ENCODE results near the gene MAL. TPM values are rescaled to one million over a fixed set of nuclear protein-coding genes. Genes with fewer than 3 reads are reported as not detected.

MAL gene
- total and polyA plus RNA-seq, 2 of the 8 experiments (the other 6 are each of a cell fraction or from before 2014, with no cell fraction given): not detected

DNA sequence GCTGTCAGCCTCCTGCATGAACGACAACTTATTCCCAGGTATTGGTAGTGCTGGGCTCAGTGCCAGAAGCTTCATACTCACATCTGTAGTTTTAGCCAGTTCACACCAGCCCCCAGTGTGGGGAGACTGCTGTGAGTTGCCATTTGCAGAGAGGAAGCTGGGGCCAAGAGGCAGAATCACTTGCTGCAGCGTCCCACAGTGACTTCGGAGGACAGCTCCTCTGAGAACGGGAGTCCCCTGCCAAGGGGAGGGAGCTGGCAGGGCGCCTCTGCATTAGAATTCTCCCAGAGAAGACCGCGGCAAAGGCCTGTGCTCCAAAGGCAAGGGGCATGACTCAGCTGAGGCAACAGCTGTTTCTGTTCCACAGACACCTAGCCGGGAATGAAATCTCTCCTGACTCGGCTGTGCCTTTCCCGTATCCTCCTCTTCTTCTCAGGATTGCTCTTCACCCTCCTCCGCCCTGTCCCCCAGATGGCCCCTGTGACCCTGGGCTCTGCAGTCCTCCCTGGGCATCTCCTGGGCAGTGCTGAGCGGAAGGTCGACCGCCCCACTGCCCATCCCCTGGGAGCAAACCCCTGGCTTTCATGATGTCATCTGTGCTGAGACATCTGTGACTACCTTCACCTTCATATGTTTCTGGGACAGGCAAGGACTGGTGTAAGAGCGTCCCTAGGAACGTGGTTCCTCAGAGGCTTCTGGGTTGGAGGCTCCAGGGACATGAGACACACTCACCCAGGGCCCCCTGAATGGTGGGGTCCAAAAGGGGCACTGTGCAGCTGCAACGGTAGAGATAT, 18.0 kb downstream of the MAL start:
- ChIA-PET CTCF (ENCODE audit: partially characterized antibody) (no interaction called here), POLR2A (ENCODE audit: partially characterized antibody) (no interaction called here)
- no peak for DNase-seq (ENCODE audit: low read depth in 1 of 2, low spot score in 2 of 2)
- no peak overlapping the region for H3K4ac ChIP-seq (replicated peaks; ENCODE audit: insufficient read length, low read depth, low read length)
- H2BK15ac ChIP-seq (ENCODE audit: low read length): no peak overlapping the region
- no peak overlapping the region for H3K4me2 ChIP-seq (ENCODE audit: insufficient read depth in 1 of 2, low read depth in 2 of 2, low read length in 2 of 2)
- H3K79me1 ChIP-seq (ENCODE audit: low read depth, low read length): no peaks in the 10 kb centered on the region; the same call in 1 of the 2 replicates
- no peak overlapping the region for H2AK5ac ChIP-seq (ENCODE audit: low read depth, low read length)
- no peak overlapping the region for H2BK120ac ChIP-seq (replicated peaks; ENCODE audit: low read depth, low read length)
- no peak overlapping the region for H2BK12ac ChIP-seq (ENCODE audit: low read depth, low read length)
- H2BK20ac ChIP-seq (ENCODE audit: low read length): no peak overlapping the region
- no peaks in the 10 kb centered on the region for H3K79me2 ChIP-seq (ENCODE audit: control insufficient read depth in 1 of 2, insufficient read depth in 2 of 2, low read length in 2 of 2)
- H3K14ac ChIP-seq (ENCODE audit: insufficient read length): no peak overlapping the region
- no peaks in the 10 kb centered on the region for H3K27me3 ChIP-seq (replicated peaks in 1 of 4; ENCODE audit: control insufficient read depth in 3 of 4, extremely low read depth in 1 of 4, insufficient read depth in 3 of 4, low read length in 3 of 4)
- H3K9ac ChIP-seq (replicated peaks in 1 of 4; ENCODE audit: extremely low read depth in 1 of 4, low read depth in 3 of 4, low read length in 3 of 4): no peak overlapping the region
- H4K20me1 ChIP-seq (replicated peaks in 1 of 2; ENCODE audit: control insufficient read depth in 1 of 2, insufficient read depth in 2 of 2, low read length in 2 of 2): no peaks in the 10 kb centered on the region
- 80% methylated on average over 17 of the region's 17 CpGs; no CpG with 5 or more reads in 1 of the 2 experiments for WGBS, 2 experiments (ENCODE audit: extremely low coverage in 1 of 2, insufficient coverage in 1 of 2, insufficient read length in 1 of 2, insufficient replicate concordance in 2 of 2, low coverage in 1 of 2, low lambda C conversion rate in 2 of 2, missing lambda C conversion rate in 1 of 2)
- no peak overlapping the region for H3K4me3 ChIP-seq (ENCODE audit: extremely low read depth in 1 of 4, insufficient read depth in 2 of 4, low read depth in 3 of 4, low read length in 4 of 4)
- no peak overlapping the region for H3K23ac ChIP-seq (ENCODE audit: insufficient read length)
- H3K18ac ChIP-seq (ENCODE audit: extremely low read depth, low read length): no peak overlapping the region
- H3K23me2 ChIP-seq (ENCODE audit: low read depth, low read length): 0 out of 2 replicates have a peak, but pooled peaks cover 2% of the 10 kb centered on the region
- H2AFZ ChIP-seq (ENCODE audit: low read length): no peak overlapping the region
- H3K9me3 ChIP-seq (ENCODE audit: insufficient read depth in 2 of 2, low read depth in 1 of 2, low read length in 1 of 2): peaks cover 83 to 94% of the 10 kb centered on the region in 2 experiments
- no peak overlapping the region for H4K91ac ChIP-seq (replicated peaks; ENCODE audit: insufficient read length, low read length)
- H3K27ac ChIP-seq (ENCODE audit: low read depth, low read length): no peak overlapping the region
- H3K36me3 ChIP-seq (ENCODE audit: control insufficient read depth in 2 of 4, insufficient read depth in 4 of 4, low read length in 3 of 4): no peaks in the 10 kb centered on the region
- no peaks in the 10 kb centered on the region; a peak in 1 of 7 replicates for H3K4me1 ChIP-seq (replicated peaks in 1 of 4; ENCODE audit: control insufficient read depth in 3 of 4, insufficient read depth in 4 of 4, low read length in 3 of 4)
- no peak overlapping the region for H4K5ac ChIP-seq (ENCODE audit: insufficient read length, low read depth, low read length)
- H4K8ac ChIP-seq (ENCODE audit: extremely low read depth, insufficient read depth, low read length): peak overlapping the region; percentile 20; the same call in 1 of the 2 replicates
- no peak overlapping the region for H3K56ac ChIP-seq (replicated peaks; ENCODE audit: insufficient read length, low read depth, low read length)
- H2BK5ac ChIP-seq (ENCODE audit: low read depth, low read length): no peak overlapping the region
- no peak for FAIRE-seq
- no peak for TF ChIP-seq SIRT6 (IDR thresholded peaks at IDR 0.05; ENCODE audit: low read length)
- TF ChIP-seq SP4 (IDR thresholded peaks at IDR 0.05; ENCODE audit: low read length): no peak
- no peak for TF ChIP-seq RFX5 (IDR thresholded peaks at IDR 0.05; ENCODE audit: borderline replicate concordance, low read depth, low read length)
- no peak for TF ChIP-seq KDM1A (IDR thresholded peaks at IDR 0.05; ENCODE audit: borderline replicate concordance, low read length)
- no peak for TF ChIP-seq PHF8 (conservative IDR thresholded peaks at IDR 0.05; ENCODE audit: low read depth, low read length)
- TF ChIP-seq CTBP2 (IDR thresholded peaks at IDR 0.05; ENCODE audit: borderline replicate concordance, insufficient read depth, insufficient read length, low read length): no peak
- no peak for TF ChIP-seq CHD2 (IDR thresholded peaks at IDR 0.05; ENCODE audit: low read length)
- no peak for TF ChIP-seq EZH2 (IDR thresholded peaks at IDR 0.05; ENCODE audit: low read depth, low read length, severe bottlenecking)
- no peak for TF ChIP-seq HDAC6 (IDR thresholded peaks at IDR 0.05; ENCODE audit: low read depth, low read length)
- TF ChIP-seq JUN (IDR thresholded peaks at IDR 0.05; ENCODE audit: low read depth, low read length): no peak
- TF ChIP-seq SP2 (IDR thresholded peaks at IDR 0.05; ENCODE audit: low read length): no peak
- TF ChIP-seq RNF2 (IDR thresholded peaks at IDR 0.05; ENCODE audit: borderline replicate concordance, low read depth, low read length, missing control alignments, poor library complexity, severe bottlenecking): no peak
- no peak for TF ChIP-seq TAF1 (IDR thresholded peaks at IDR 0.05; ENCODE audit: low read depth, low read length)

Data from H1 (cell line).